HL-60/S4 treated with retinoic acid at 250 ng/mL for 4 days and 3 days (cell line): ENCODE data around the gene ABL2.
"Not testable (repeated sequence)": the region's sequence is repeated elsewhere in the genome, so short reads cannot be mapped to it uniquely, and the experiment has no call there.

Experiments
- in situ Hi-C: fragments of 300-500 bp; cut with MboI; formaldehyde crosslinking; loops from 2 replicates; pipeline ENCODE4 v1.7.0; 2022; ENCODE audit warnings: low sequenced_read_pairs

ABL2 gene

GRCh38 chr1:179229214-179230140 is at the start of gene ABL2:
Gene ABL2 (minus strand): TSS chr1:179229677. CDS start chr1:179229397, 280 bp downstream.
- in situ Hi-C loops, result no loop called here

- in situ Hi-C loops, result no loop called here
Measured at GRCh38 chr1:179278920-179279319, 49.4 kb upstream of the ABL2 start.

DNA sequence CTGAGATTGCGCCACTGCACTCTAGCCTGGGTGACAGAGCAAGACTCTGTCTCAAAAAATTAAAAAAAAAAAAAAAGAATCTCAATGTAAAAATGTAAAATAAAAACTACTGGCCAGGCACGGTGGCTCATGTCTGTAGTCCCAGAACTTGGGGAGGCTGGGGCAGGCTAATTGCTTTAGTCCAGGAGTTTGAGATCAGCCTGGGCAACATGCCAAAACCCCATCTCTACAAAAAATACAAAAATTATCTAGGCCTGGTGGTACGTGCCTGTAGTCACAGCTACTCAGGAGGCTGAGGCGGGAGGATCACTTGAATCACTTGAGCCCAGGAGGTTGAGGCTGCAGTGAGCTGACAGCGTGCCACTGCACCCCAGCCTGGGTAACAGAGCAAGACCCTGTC is 44.9 kb upstream of the ABL2 start:
- in situ Hi-C loops, result not testable (repeated sequence)

- in situ Hi-C loops, result no loop called here
Measured at GRCh38 chr1:179269071-179269470, 39.6 kb upstream of the ABL2 start.

- in situ Hi-C loops, result no loop called here
Measured at GRCh38 chr1:179264507-179264906, 35.0 kb upstream of the ABL2 start.

GRCh38 chr1:179263121-179263520 is 33.6 kb upstream of the ABL2 start:
- in situ Hi-C loops, result no loop called here

DNA sequence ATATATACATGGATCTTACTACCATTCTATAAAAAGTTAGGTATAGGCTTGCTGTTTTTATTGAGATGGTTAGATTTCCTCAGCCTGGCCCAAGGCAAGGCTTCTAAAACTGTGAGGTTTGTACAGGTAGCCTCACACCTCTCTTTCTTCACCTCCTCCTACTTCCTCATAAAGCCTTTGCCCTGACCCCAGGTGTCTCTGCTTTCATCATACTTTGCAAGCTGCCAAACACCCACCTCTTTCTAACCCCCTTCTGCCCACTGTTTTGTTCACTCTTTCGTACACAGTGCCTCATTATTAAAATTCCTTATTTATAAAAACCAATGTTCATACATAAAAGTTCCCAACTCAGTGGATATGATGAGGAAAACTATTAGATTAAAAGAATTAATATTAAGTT is 32.7 kb upstream of the ABL2 start:
- in situ Hi-C loops, result no loop called here

- in situ Hi-C loops, result no loop called here
Measured at GRCh38 chr1:179253286-179253972, 24.0 kb upstream of the ABL2 start.

DNA sequence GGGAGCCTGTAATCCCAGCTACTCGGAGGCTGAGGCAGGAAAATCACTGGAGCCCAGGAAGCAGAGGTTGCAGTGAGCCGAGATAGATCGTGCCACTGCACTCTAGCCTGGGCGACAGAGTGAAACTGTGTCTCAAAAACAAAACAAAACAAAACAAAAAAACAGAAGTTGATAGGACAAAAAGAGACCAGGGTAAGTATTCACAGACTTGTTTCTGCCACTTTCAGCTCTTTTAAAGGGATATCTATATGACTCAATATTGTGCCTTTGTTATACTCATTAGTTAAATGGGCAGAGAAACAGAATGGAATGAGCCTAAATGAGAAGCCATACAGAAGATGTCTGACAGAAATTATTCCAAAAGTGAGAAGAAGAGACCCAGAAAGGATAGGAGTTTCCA is 23.1 kb upstream of the ABL2 start:
- in situ Hi-C loops, result no loop called here

GRCh38 chr1:179251675-179252074 is 22.2 kb upstream of the ABL2 start:
- in situ Hi-C loops, result no loop called here

DNA sequence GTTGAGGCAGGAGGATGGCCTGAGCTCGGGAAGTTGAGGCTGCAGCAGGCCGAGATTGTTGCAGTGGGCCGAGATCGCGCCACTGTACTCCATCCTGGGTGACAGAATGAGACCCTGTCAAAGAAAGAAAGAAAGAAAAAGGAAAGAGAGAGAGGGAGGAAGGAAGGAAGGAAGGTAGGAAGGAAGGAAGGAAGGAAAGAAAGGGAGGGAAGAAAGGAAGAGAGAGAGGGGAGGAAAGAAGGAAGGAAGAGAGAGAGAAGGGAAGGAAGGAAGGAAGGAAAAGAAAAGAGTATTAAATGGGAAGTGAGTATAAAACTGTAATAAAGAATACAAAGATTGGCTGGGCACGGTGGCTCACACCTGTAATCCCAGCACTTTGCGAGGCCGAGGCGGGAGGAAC is 18.4 kb upstream of the ABL2 start:
- in situ Hi-C loops, result no loop called here

DNA sequence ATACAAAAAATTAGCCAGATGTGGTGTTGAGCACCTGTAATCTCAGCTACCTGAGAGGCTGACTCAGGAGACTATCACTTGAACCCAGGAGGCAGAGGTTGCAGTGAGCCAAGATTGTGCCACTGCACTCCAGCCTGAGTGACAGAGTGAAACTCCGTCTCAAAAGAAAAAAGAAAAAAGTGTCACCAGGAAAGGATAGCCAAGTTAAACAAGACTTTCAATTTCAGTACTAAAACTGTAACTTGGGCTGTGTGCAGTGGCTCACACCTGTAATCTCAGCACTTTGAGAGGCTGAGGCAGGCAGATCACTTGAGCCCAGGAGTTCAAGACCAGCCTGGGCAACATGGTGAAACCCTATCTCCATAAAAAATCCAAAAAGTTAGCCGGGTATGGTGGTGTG is 15.9 kb upstream of the ABL2 start:
- in situ Hi-C loops, result not testable (repeated sequence)

DNA sequence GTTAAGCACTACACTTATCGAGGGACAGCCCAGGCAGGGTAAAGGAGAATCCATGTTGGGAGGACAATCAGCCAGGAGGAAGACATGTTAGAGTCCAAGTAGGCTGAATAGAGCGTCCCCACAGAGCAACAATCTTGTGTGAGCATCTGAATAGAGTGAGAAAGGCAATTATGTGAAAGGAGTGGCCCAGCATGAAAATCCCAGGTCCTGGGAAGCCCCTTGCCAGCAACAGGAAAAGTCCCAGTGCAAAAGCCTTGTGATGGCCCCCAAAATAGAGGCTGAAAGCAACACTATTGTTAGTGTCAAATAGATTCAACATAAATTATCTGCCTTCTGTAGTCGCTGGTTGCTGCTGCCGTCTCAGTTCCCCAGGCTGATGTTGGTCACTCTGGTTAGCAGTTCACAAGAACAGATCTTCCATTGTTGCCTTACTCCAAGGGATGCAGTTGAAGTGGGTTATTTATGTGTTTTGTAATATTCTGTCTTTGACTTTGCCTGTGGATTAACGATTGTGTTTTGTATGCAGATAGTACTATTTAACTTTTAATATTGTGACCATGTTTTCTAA is 12.1 kb upstream of the ABL2 start:
- in situ Hi-C loops, result no loop called here

DNA sequence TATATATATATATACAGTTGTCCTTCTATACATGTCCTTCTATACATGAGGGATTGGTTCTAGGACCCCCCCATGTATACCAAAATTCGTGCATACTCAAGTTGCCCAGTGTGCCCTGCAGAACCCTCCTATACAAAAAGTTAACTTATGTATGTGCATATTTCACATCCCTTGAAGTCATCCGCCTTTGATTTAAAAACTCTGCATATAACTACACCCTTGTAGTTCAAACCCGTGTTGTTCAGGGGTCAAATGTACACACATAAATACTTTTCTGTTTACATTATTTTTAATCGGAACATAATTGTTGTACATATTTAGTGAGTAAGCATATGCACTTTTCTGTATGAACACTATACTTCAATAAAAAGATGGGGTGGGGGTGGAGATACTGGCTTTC is 7.7 kb upstream of the ABL2 start:
- in situ Hi-C loops, result no loop called here

GRCh38 chr1:179234863-179235262 is 5.4 kb upstream of the ABL2 start:
- in situ Hi-C loops, result no loop called here

DNA sequence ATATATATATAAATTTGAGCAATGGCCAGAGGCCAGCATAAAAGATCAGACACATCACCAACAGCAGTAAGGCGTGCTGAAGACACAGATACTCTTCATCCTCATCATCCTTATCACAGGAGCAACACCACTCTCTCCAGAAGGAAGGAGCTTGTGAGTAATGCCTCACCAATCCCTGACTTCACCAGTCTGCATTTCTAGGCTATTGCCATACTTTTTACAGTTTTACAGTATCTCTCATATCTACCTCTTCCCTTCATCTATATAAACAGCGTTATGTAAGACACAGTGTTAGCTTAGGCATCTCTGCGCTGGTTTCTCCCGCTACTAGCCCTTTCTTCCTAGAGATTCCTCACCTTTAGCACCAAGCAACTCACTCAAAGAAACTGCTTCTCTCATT is 2.4 kb upstream of the ABL2 start:
- in situ Hi-C loops, result no loop called here

DNA sequence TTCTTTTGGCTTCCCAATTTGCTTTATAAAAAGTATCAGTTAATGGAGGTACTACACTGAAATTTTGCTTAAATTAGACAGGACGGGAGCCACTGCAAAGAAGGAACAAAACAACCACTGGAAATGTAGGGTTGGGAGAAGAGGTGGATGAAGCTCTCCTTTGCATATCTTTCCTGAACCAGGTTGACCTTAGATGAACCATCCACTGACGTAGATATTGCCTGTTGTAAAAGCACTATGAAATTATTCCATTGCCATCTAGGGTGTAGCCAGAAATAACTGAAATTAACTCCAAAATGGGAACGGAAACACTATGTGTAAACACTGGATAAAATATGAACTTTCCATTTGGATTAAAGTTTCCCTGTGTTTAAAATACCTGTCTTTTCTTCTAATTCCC is 1.2 kb upstream of the ABL2 start:
- in situ Hi-C loops, result no loop called here

GRCh38 chr1:179230251-179230650 is 774 bp upstream of the ABL2 start:
- in situ Hi-C loops, result no loop called here

DNA sequence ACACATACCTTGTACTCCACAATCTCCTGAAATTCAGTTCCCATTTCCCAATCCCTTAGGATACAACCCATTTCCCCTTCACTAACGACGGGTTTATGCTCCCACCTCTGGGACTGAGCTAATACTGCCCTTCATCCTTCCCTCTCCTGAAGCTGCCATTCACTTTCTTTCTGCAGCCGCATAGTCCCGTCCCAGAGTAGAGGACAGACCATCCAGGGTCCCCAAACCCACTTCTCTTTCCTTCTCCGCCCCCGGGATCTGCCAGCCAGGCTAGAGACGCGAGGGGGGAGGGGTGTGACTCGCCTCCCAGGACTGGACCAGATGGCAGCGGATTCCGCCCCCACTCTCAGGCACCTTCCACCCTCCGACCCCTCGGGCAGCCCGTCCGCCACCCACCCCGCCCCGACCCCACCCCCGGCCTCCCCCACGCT is 679 bp downstream of the ABL2 start:
- in situ Hi-C loops, result no loop called here

GRCh38 chr1:179226738-179227137 is 2.7 kb downstream of the ABL2 start:
- in situ Hi-C loops, result no loop called here

GRCh38 chr1:179224466-179224865 is 5.0 kb downstream of the ABL2 start:
- in situ Hi-C loops, result not testable (repeated sequence)

- in situ Hi-C loops, result not testable (repeated sequence)
Measured at GRCh38 chr1:179221121-179221520, 8.4 kb downstream of the ABL2 start.
